GM20000 (cell line): ENCODE measurements around the gene VPS37C.

Source experiments
- DNase-seq: peaks from one replicate; pipeline ENCODE4 v3.0.0; 2012; ENCODE audit warnings: low spot score
- TF ChIP-seq, protein P1 (sequence below): IDR thresholded peaks from 2 replicates; pipeline ENCODE4 v1.5.1; 2012; ENCODE audit warnings: mild to moderate bottlenecking, control low read depth; ENCODE audit errors: extremely low read depth, missing control alignments

The VPS37C gene

DNA sequence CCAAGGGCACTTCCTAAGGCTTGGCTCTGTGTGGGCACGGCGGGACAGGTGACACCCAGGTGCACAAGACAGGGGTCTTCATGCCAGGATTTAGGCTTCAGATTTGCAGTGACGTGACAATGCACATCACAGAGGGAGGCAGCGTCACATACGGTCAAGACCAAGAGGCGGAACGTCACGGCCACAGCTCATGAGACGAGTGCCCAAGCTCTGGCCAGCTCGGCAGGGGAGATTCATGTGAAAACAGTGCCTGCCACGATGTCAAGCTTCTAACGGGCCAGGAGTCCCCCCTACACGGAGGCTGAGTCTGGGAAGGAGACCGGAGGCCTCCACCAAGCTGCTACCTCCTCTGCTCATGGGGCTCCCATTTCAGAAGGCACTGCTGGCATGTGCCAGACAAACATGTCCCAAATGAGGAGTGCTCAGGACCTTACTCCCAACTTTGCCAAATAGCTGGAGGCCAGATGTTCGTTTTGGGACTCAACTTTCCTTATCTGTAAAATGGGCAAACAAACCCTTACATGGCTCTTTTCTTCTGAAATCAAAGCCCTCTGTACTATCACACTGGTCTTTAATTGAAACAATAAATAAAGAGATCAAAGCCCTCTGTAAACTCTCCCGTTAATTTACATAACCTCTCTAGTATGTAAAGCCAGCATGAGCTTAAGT lies 16.6 kb downstream of the VPS37C start:
- no peak for DNase-seq
- TF ChIP-seq, protein P1, sequence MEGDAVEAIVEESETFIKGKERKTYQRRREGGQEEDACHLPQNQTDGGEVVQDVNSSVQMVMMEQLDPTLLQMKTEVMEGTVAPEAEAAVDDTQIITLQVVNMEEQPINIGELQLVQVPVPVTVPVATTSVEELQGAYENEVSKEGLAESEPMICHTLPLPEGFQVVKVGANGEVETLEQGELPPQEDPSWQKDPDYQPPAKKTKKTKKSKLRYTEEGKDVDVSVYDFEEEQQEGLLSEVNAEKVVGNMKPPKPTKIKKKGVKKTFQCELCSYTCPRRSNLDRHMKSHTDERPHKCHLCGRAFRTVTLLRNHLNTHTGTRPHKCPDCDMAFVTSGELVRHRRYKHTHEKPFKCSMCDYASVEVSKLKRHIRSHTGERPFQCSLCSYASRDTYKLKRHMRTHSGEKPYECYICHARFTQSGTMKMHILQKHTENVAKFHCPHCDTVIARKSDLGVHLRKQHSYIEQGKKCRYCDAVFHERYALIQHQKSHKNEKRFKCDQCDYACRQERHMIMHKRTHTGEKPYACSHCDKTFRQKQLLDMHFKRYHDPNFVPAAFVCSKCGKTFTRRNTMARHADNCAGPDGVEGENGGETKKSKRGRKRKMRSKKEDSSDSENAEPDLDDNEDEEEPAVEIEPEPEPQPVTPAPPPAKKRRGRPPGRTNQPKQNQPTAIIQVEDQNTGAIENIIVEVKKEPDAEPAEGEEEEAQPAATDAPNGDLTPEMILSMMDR, result no peak

DNA sequence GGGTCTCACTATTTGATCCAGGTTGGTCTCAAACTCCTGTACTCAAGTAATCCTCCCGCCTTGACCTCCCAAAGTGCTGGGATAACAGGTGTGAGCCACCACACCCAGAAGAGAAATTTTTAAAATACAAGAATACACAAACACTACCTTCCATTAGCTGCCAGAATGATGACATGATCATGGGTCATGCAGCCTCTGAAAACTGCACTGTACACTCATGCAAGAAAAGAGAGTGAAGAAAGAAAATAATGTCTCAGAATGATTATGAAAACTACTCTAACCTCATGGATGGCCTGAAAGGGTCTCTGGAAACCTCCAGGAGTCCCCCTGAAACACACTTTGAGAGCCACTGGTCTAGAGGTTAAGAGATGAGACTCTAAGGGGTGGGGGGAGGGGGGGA lies 18.8 kb downstream of the VPS37C start:
- TF ChIP-seq, protein P1, result no peak

DNA sequence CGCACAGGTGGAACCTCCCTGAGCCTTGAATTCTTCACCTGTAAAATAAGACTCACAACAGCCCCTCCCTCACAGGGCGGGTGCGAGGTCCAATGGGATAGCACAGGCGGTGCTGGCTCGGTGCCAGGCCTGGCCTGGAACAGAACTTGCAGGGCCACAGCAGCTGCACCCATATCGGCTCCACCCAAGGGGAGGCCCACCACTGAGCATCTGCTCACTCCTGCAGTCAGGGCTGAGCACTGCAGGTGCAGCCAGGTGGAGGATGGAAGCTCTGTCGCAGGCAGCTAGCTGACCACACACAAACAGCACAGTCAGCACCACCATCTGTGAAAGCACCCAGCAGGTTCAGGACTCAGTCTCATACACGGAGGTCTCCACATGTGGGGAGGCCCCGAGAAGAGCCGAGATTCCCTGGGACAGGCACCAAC lies 19.6 kb downstream of the VPS37C start:
- no peak for DNase-seq

More for the DNA sequence above, 18.8 kb downstream of the VPS37C start:
- no peak for DNase-seq

DNA sequence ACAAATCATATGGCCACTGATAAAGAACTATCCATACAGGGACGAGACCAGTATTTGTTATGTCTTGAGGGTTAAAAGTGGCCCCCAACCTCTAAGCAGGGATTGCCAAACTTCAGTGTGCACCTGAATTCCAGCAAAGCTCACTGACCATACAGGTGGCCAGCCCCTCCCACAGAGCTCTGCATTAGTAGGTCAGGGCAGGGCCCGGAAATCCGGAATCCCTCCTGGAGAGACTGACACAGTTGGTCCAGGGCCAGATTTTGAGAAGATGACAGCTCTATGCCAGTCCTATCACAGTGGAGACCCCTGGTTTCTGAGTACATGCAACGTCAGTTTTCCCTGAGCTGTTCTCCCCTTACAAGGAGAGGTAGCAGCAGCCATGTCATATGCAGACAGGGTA lies 20.8 kb downstream of the VPS37C start:
- DNase-seq, result no peak
- TF ChIP-seq, protein P1, result no peak

More for the DNA sequence above, 19.6 kb downstream of the VPS37C start:
- TF ChIP-seq, protein P1, result no peak

DNA sequence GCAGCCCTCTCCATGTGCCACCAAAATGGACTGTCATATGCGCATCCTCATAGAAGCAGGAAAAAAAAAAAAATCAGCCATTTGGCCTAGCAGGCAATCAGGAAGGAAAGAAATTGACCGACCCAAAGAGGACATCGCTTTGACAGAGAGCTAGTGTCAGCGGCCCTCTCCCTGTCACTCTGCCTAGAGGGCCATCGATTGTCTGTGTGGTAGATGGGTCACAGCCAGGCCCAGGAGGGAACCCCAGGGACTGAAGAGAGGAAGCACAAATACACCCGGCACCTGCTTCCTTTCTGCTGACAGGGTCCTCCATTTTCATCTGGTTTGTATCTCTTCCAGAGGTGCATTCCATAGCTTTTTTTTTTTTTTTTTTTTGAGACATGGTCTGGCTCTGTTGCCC lies 21.8 kb downstream of the VPS37C start:
- DNase-seq, result no peak
- TF ChIP-seq, protein P1, result no peak

DNA sequence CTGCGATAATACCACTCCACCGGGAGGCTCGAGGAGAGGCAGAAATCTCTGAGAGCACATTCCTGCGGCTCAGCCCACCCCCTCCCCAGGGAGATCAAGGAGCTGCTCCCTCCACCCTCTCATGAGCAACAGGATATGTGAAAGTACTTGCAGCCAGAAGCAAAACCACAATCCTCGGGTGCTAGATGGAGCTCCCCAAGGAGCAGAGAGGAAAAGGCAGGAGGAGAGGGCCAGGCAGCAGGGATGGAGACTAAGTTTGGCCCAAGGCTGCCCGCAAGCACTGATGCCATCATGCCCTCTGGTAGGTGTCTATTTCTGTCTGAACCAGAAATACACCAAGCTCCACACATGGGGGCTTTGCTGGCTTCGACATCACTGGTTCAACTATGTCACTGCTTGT lies 22.3 kb downstream of the VPS37C start:
- TF ChIP-seq, protein P1, result no peak
- no peak for DNase-seq

DNA sequence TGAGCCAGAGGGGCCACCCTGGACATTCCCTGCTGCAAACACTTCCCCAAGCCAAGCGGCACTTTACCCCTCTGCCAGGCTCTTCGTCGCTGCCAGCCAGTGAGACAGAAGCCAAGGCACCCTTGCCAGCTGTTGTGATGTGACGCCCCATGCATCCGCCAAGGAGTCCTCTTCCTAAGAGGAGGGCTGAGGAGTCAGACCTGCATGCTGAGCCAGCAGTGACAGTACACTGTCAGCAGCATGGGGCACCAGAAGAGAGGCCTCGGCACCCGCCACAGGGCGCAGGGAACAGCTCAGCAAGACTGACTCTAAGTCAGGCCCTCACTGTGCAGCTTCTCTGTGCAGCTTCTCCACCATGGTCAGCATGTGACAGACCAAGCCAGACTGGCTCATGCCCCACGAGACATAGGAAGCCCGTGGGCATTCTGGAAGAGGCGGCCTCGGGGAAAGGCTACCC lies 26.4 kb downstream of the VPS37C start:
- DNase-seq, result no peak
- TF ChIP-seq, protein P1, result no peak
